ENCODE measurements around the gene FILIP1L. TPM values are rescaled to one million over a fixed set of nuclear protein-coding genes. Genes with fewer than 3 reads are reported as not detected.
"Not testable (repeated sequence)": the region's sequence is repeated elsewhere in the genome, so short reads cannot be mapped to it uniquely, and the experiment has no call there.

FILIP1L gene
- total RNA-seq, 1 donor from 2014 or later: 28.6 TPM

DNA sequence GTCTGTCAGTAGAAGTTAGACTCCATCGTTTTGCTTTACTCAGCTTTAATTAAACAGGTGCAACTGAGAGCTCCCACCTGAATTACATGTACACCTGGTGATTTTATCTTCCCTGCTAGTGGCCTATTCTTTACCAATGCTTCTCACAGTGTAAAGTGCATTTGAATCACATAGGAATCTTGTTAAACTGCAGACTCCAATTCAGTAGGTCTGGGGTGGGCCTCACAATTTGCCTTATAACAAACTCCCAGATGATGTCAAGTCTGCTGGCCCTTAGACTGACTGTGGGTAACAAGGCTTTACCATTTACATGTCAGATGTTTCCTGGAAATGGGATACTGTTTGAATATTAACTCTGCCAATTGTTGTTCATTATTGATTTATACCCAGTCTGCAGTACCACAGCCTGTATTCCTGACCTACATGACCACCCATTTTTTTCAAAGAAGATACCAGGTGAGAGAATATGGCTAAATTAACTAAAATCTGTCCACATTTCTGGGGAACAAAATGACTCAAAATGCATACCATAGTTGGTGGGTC, 259.5 kb downstream of the FILIP1L start:
- DNase-seq (no peak), ATAC-seq (no peak)
- intact Hi-C loops (cut with micrococcal nuclease): no loop called here

DNA sequence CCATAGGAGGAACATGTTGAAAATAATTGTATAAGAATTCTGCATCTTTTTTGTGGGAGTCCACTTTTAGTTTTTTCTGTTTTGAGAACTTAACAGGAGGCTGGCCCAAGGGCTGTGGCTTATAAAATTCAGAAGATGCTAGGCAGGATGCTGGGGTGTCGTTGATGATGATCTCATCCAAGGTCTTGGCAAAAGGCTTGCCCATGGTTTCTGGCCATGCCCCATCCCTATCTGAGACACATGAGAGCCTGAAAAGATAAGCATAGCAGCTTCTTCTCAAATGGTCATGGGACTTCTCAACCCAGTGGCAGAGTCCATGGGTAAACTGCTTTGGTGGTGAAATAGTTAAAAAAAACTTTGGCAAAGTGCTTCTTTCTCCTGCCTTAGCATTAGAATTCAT, 261.4 kb downstream of the FILIP1L start:
- DNase-seq (no peak), ATAC-seq (no peak)
- intact Hi-C loops (cut with micrococcal nuclease): no loop called here

DNA sequence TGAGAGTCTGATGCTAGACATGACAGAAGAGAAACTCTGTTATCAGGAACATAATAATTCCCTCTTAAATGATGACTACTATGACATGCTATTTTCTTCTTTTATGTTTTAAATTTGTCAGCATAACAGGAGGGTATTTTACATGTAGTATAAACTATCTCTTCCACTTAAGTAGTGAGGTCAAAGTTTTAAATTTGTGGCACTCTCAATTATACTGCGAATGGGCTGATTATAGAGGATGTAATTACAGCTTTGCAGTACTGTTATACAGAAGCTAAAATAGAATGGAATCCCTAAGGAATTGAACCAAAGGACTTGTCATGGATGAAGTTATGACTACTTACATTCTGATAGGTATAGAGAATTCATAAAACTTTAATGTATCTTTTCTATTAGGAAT, 262.3 kb downstream of the FILIP1L start:
- no peak for DNase-seq
- ATAC-seq: no peak
- intact Hi-C loops (cut with micrococcal nuclease): no loop called here

DNA sequence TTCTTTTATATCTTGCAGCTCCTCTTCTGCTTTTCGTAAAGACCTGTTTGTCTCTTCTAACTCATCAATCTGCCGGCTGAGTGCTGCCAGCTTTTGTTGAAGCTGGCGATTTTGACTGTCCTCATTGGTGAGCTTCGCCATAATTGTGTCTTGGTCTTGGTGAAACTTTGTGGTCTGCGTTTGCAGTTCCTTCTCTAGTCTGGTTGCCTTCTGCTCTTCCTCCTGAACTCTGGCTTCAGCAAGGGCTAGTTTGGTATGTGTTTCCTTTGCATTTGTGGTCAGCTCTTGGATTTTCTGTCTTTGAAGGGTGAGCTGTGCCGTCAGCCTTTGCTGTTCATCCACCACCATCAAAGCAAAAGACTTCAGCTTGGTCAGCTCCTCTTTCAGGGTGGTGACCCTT, 263.7 kb downstream of the FILIP1L start:
- intact Hi-C loops (cut with micrococcal nuclease): no loop called here
- DNase-seq (no peak), ATAC-seq (no peak)

DNA sequence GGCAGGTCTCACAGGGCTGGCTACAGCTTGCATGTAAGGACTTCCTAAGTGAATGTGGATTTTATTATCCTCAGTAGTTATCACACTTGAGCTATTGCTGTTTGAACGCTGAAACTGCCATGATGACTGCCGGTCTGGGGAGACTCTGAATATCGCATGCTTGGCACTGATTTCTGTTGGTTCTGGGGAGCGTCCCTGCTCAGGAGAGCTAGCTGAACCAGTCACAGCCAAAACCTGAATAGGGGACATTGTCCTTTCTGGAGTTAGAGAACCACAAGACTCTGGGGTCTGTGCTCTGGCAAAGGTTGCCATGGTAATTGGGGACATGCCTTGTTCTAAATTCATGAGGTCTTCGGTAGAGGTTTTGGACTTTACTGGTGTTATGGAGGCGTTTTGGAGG, 265.9 kb downstream of the FILIP1L start:
- ATAC-seq: no peak
- intact Hi-C loops (cut with micrococcal nuclease): loop anchor here (10.0 kb wide), 1 partner anchor 206 kb away; no protein-coding TSS in a partner anchor
- peak; percentile 27 for DNase-seq

DNA sequence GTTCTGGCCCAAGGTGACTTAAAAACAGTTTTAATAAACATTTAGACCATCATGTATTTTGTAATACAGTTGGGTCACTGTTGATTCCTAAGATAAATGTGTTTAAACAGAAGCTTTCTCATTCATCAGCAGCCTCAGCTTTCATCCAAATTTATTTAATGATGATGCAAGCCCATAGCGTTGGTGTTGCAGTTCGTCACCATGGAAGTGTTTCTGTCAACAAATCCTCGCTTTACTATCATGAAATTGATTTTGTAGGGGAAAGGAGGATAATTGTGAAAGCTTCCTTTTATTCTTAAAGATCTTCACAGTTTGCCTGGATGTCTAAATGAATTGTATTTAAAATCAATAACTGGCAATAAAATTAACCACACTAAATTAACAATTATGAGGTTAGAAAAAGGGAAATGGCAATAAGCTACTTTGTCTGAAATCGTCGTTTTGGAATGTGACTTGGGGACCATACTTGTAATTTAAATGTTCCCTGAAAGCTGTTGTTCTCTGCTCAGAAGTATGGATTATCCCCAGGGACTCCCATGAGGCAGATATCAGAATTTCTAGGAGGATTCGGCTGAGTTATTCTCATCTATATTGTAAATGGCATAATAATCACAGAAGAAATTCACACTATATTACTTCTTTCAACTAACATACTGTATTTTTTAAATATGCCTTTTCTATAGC, 267.7 kb downstream of the FILIP1L start:
- peak; percentile 58 for ATAC-seq
- intact Hi-C loops (cut with micrococcal nuclease): loop anchor here (10.0 kb wide), 1 partner anchor 208 kb away; no protein-coding TSS in a partner anchor
- no peak for DNase-seq

GRCh38 chr3:99845999-99846398, 268.3 kb downstream of the FILIP1L start:
- ATAC-seq (no peak), DNase-seq (no peak)
- intact Hi-C loops (cut with micrococcal nuclease): loop anchor here (10.0 kb wide), 1 partner anchor 209 kb away; no protein-coding TSS in a partner anchor

- intact Hi-C loops (cut with micrococcal nuclease): loop anchor here (10.0 kb wide), 1 partner anchor 209 kb away; no protein-coding TSS in a partner anchor
- no peak for DNase-seq
- no peak for ATAC-seq
Observed at GRCh38 chr3:99845331-99845730, 269.0 kb downstream of the FILIP1L start.

DNA sequence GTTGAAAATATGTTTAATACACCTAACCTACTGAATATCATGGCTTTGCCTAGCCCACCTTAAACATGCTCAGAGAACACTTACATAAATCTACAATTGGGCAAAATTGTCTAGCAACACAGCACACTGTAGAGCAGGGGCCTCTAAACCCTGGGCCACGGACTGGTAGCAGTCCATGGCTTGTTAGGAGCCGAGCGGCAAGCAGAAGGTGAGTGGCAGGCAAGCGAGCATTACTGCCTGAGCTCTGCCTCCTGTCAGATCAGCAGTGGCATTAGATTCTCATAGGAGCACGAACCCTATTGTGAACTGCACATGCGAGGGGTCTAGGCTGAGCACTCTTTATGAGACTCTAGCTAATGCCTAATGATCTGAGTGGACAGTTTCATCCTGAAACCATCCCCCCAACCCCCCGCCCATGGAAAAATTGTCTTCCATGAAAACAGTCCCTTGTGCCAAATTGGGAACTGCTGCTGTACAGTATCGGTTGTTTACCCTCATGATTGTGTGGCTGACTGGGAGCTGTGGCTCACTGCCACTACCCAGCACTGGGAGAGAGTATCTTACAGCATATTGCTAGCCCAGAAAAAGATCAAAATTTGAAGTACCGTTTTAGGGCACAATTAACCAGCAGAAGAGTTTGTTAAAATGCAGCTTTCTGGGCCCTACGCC, 270.6 kb downstream of the FILIP1L start:
- peak; percentile 33 for DNase-seq
- intact Hi-C loops (cut with micrococcal nuclease): loop anchor here (5.0 to 10.0 kb wide), 2 partner anchors 211 to 409 kb away; no protein-coding TSS in a partner anchor
- peak; percentile 55 for ATAC-seq

GRCh38 chr3:99842826-99843589, 271.3 kb downstream of the FILIP1L start:
- intact Hi-C loops (cut with micrococcal nuclease): loop anchor here (5.0 to 10.0 kb wide), 2 partner anchors 212 to 409 kb away; no protein-coding TSS in a partner anchor

GRCh38 chr3:99841949-99842348, 272.4 kb downstream of the FILIP1L start:
- intact Hi-C loops (cut with micrococcal nuclease): loop anchor here (5.0 to 10.0 kb wide), 2 partner anchors 213 to 410 kb away; no protein-coding TSS in a partner anchor
- ATAC-seq, DNase-seq: not testable (repeated sequence)

More at GRCh38 chr3:99842826-99843589, 271.3 kb downstream of the FILIP1L start:
- DNase-seq (no peak), ATAC-seq (peak; percentile 78)

GRCh38 chr3:99839613-99840012, 274.7 kb downstream of the FILIP1L start:
- ATAC-seq: no peak

DNA sequence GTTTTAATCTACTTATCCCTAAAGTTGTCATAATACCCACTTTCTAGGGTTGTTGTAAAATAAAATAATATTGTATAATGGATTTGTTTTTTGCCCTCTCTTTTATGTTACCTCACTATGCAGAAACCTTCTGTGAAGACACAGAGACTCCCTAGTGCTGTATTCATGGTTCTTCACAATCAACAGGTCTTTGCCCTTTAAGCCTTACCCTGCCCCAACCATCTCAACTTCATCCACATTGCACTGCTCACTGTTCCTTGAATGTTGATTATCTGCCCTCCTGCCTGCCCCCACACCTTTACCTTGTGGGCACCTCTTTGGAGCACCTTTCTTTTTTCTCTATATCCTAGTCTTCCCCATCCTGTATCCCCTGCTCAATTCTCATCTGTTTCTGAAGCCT, 275.5 kb downstream of the FILIP1L start:
- no peak for DNase-seq
- no peak for ATAC-seq
- intact Hi-C loops (cut with micrococcal nuclease): no loop called here

More at GRCh38 chr3:99839613-99840012, 274.7 kb downstream of the FILIP1L start:
- no peak for DNase-seq
- intact Hi-C loops (cut with micrococcal nuclease): loop anchor here (5.0 to 10.0 kb wide), 2 partner anchors 215 to 413 kb away; no protein-coding TSS in a partner anchor

- intact Hi-C loops (cut with micrococcal nuclease): no loop called here
- no peak for ATAC-seq
- no peak for DNase-seq
Observed at GRCh38 chr3:99837715-99838114, 276.6 kb downstream of the FILIP1L start.

DNA sequence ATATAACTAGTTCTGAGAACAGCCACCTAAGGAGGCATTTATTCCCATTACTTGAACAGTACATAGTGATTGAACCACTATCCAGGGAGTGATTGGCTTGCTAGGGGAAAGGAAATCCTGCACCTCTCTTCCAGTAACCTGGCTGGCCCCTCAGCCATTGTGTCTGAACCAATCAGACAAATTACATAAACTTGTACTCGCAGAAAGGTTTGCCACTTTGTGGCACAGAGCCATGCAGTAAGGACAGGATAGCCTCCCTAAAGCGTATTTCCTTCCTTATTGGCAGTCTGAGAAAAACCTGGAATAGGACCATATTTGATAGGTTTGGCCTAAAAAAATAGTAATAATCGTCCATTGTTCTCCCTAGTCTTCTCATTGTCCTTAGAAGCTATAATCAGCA, 277.6 kb downstream of the FILIP1L start:
- DNase-seq (no peak), ATAC-seq (no peak)
- intact Hi-C loops (cut with micrococcal nuclease): no loop called here

- no peak for ATAC-seq
- DNase-seq: no peak
- intact Hi-C loops (cut with micrococcal nuclease): loop anchor here (5.0 kb wide), 1 partner anchor 753 kb away; no protein-coding TSS in a partner anchor
Observed at GRCh38 chr3:99834211-99834957, 279.9 kb downstream of the FILIP1L start.

- intact Hi-C loops (cut with micrococcal nuclease): loop anchor here (5.0 kb wide), 1 partner anchor 754 kb away; no protein-coding TSS in a partner anchor
- peak; percentile 31 for ATAC-seq
Observed at GRCh38 chr3:99833617-99834205, 280.6 kb downstream of the FILIP1L start.

GRCh38 chr3:99829844-99830243, 284.5 kb downstream of the FILIP1L start:
- no peak for ATAC-seq
- DNase-seq: no peak
- intact Hi-C loops (cut with micrococcal nuclease): loop anchor here (5.0 kb wide), 1 partner anchor 757 kb away; no protein-coding TSS in a partner anchor

More at GRCh38 chr3:99833617-99834205, 280.6 kb downstream of the FILIP1L start:
- DNase-seq: no peak
